ENCODE data around the gene PTPRF.

PTPRF gene

GRCh38 chr1:43668956-43669355 is 138.3 kb downstream of the PTPRF start:
- Histone ChIP-seq H3K4me1 (ENCODE audit: insufficient read depth, poor library complexity, severe bottlenecking) (peaks cover 40% of the 10 kb centered on the region), H3K27me3 (ENCODE audit: insufficient read depth, poor library complexity, severe bottlenecking) (no peaks in the 10 kb centered on the region), H3K4me3 (ENCODE audit: severe bottlenecking) (no peak overlapping the region), H3K36me3 (ENCODE audit: low read depth) (peaks cover 98% of the 10 kb centered on the region), H3K9me3 (ENCODE audit: severe bottlenecking) (no peaks in the 10 kb centered on the region), H3K27ac (ENCODE audit: poor library complexity, severe bottlenecking) (peak overlapping the region; percentile 74)
- DNase-seq (ENCODE audit: low spot score) (no peak), ATAC-seq (ENCODE audit: low read depth) (peak; percentile 35)
- TF ChIP-seq CTCF (IDR thresholded peaks at IDR 0.05; ENCODE audit: poor library complexity, severe bottlenecking) = no peak

DNA sequence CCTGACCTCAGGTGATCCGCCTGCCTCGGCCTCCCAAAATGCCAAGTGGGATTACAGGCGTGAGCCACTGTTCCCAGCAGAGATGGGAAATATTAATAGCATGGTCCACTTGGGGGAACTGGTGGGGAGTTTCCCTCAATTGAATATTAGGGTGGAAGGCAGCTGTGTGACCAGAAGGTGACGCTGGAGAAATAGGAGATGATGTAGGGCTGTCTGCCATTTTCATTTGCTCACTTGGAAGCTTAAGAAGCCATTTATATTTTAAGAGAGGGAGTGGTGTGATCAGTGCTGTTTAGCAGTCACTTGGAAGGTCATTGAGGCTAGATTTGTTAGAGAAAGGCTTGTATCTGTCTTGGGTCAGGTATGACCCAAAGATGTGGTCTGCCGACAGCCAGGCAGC is 139.2 kb downstream of the PTPRF start:
- H3K36me3 ChIP-seq (ENCODE audit: low read depth) = peaks cover 98% of the 10 kb centered on the region
- no peak overlapping the region for H3K4me3 ChIP-seq (ENCODE audit: severe bottlenecking)
- H3K9me3 ChIP-seq (ENCODE audit: severe bottlenecking) = no peaks in the 10 kb centered on the region
- DNase-seq (ENCODE audit: low spot score) (no peak), ATAC-seq (ENCODE audit: low read depth) (no peak)
- peaks cover 36% of the 10 kb centered on the region for H3K4me1 ChIP-seq (ENCODE audit: insufficient read depth, poor library complexity, severe bottlenecking)
- no peak overlapping the region for H3K27ac ChIP-seq (ENCODE audit: poor library complexity, severe bottlenecking)
- no peaks in the 10 kb centered on the region for H3K27me3 ChIP-seq (ENCODE audit: insufficient read depth, poor library complexity, severe bottlenecking)
- no peak for TF ChIP-seq CTCF (IDR thresholded peaks at IDR 0.05; ENCODE audit: poor library complexity, severe bottlenecking)

DNA sequence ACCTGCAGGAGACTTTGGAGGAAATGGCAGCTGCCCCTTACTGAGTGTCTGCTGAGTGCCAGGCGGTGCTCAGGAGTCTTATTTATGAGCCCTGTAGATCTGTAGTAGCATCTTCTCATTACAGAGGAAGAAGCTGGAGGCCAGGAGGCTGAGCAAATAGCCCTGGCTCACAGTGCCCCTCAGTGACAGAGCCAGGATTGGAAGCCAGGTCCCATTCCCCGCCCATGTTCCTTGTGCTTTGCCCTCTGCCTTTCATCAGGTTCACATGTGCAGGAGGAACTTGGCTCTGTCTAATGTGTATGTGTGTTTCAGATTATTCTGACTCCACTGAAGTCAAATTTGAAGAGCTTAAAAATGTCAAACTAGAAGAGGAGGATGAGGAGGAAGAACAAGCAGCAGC is 140.5 kb downstream of the PTPRF start:
- H3K36me3 ChIP-seq (ENCODE audit: low read depth) = peaks cover 98% of the 10 kb centered on the region
- no peak overlapping the region for H3K27ac ChIP-seq (ENCODE audit: poor library complexity, severe bottlenecking)
- no peaks in the 10 kb centered on the region for H3K27me3 ChIP-seq (ENCODE audit: insufficient read depth, poor library complexity, severe bottlenecking)
- H3K9me3 ChIP-seq (ENCODE audit: severe bottlenecking) = no peaks in the 10 kb centered on the region
- TF ChIP-seq CTCF (IDR thresholded peaks at IDR 0.05; ENCODE audit: poor library complexity, severe bottlenecking) = no peak
- peaks cover 23% of the 10 kb centered on the region for H3K4me1 ChIP-seq (ENCODE audit: insufficient read depth, poor library complexity, severe bottlenecking)
- H3K4me3 ChIP-seq (ENCODE audit: severe bottlenecking) = no peak overlapping the region
- DNase-seq (ENCODE audit: low spot score) = no peak
- ATAC-seq (ENCODE audit: low read depth) = no peak

DNA sequence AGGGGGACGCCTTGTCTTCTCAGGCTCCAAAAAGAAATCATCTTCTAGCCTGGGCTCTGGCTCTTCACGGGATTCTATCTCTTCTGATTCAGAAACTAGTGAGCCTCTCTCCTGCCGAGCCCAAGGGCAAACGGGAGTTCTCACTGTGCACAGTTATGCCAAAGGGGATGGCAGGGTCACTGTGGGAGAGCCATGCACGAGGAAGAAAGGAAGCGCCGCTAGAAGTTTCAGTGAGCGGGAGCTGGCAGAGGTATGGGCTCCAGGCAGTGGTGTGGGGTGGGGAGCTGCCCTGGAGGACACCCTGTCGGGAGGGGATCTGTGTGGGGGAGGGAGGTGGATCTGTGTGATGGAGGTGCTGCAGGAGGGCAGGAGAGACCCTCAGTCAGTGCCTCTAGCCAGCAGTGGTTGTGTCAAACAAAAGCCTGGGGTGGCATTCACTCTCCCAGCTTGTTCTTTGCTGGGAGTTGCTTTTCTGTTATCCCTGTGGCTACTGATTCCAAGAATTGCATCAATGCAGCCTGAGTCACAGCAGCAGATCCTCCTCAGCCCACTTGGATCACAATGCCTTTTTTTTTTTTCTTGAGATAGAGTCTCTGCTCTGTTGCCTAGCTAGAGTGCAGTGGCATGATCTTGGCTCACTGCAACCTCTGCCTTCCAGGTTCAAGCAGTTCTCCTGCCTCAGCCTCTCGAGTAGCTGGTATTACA is 141.1 kb downstream of the PTPRF start:
- no peaks in the 10 kb centered on the region for H3K27me3 ChIP-seq (ENCODE audit: insufficient read depth, poor library complexity, severe bottlenecking)
- TF ChIP-seq CTCF (IDR thresholded peaks at IDR 0.05; ENCODE audit: poor library complexity, severe bottlenecking) = no peak
- H3K4me1 ChIP-seq (ENCODE audit: insufficient read depth, poor library complexity, severe bottlenecking) = peaks cover 19% of the 10 kb centered on the region
- H3K9me3 ChIP-seq (ENCODE audit: severe bottlenecking) = no peaks in the 10 kb centered on the region
- DNase-seq (ENCODE audit: low spot score) (no peak), ATAC-seq (ENCODE audit: low read depth) (0 out of 3 replicates have a peak, but pooled peaks have one; percentile 35)
- H3K36me3 ChIP-seq (ENCODE audit: low read depth) = peaks cover 100% of the 10 kb centered on the region
- no peak overlapping the region for H3K4me3 ChIP-seq (ENCODE audit: severe bottlenecking)
- H3K27ac ChIP-seq (ENCODE audit: poor library complexity, severe bottlenecking) = no peak overlapping the region

GRCh38 chr1:43673261-43673660 is 142.6 kb downstream of the PTPRF start:
- Histone ChIP-seq H3K9me3 (ENCODE audit: severe bottlenecking) (no peaks in the 10 kb centered on the region), H3K4me1 (ENCODE audit: insufficient read depth, poor library complexity, severe bottlenecking) (peaks cover 6% of the 10 kb centered on the region), H3K36me3 (ENCODE audit: low read depth) (peaks cover 100% of the 10 kb centered on the region), H3K27me3 (ENCODE audit: insufficient read depth, poor library complexity, severe bottlenecking) (no peaks in the 10 kb centered on the region), H3K27ac (ENCODE audit: poor library complexity, severe bottlenecking) (no peak overlapping the region), H3K4me3 (ENCODE audit: severe bottlenecking) (no peak overlapping the region)
- no peak for ATAC-seq (ENCODE audit: low read depth)
- DNase-seq (ENCODE audit: low spot score) = no peak
- TF ChIP-seq CTCF (IDR thresholded peaks at IDR 0.05; ENCODE audit: poor library complexity, severe bottlenecking) = no peak

Data from RWPE2 (cell line).